HEK293 (cell line): ENCODE measurements around the gene NUP85.

Experiments
- CTCF ChIA-PET: fragments of 350-600 bp; formaldehyde crosslinking; extraction: SDS; loops from one replicate; lab custom pipeline; 2021; ENCODE audit warnings: antibody characterized with exemption; lab: Yijun Ruan, JAX
- POLR2A ChIA-PET: fragments of 300-600 bp; formaldehyde crosslinking; extraction: SDS; loops from one replicate; lab custom pipeline; 2020; ENCODE audit warnings: antibody characterized with exemption, inconsistent platforms; lab: Yijun Ruan, JAX
- H3K27ac ChIP-seq: fragments of 200-500 bp; sonication (Bioruptor generic); 2 replicates; pipeline ENCODE4 v1.5.1; 2014; ENCODE audit warnings: low read depth, low read length, control low read depth, inconsistent platforms; ENCODE audit errors: extremely low read depth
- H3K36me3 ChIP-seq, 2 experiments: fragments of 200-500 bp in 1 of 2; sonication (Bioruptor generic) in 1 of 2; 1 replicate in 1 of 2; 2 replicates in 1 of 2; pipeline ENCODE4 v1.5.1; 2014 to 2017; ENCODE audit warnings: inconsistent platforms in 2 of 2, low read length in 2 of 2; ENCODE audit not compliant: control insufficient read depth in 2 of 2, insufficient read depth in 1 of 2
- H3K4me1 ChIP-seq: fragments of 200-500 bp; sonication (Bioruptor generic); 2 replicates; pipeline ENCODE4 v1.5.1; 2014; ENCODE audit warnings: mild to moderate bottlenecking, low read length, inconsistent platforms; ENCODE audit not compliant: control insufficient read depth, insufficient read depth
- H3K4me3 ChIP-seq: 2 replicates; pipeline ENCODE4 v1.5.1; 2011; ENCODE audit warnings: low read depth, mild to moderate bottlenecking, control low read depth, low read length, moderate library complexity
- H3K9me3 ChIP-seq: fragments of 200-500 bp; sonication (Bioruptor generic); 2 replicates; pipeline ENCODE4 v1.5.1; 2014; ENCODE audit warnings: low read depth, low read length, inconsistent platforms; ENCODE audit not compliant: control insufficient read depth, insufficient read depth
- ELK4 ChIP-seq: IDR thresholded peaks from 2 replicates; pipeline ENCODE4 v1.6.1; 2011; ENCODE audit warnings: mild to moderate bottlenecking, low read depth, low read length, borderline replicate concordance
- KLF1 ChIP-seq: fragments of 450-650 bp; formaldehyde crosslinking; IDR thresholded peaks from 2 replicates; pipeline ENCODE4 v1.5.1; 2016; ENCODE audit warnings: missing biosample characterization, missing genetic modification characterization
- KLF17 ChIP-seq: fragments of 450-650 bp; formaldehyde crosslinking; IDR thresholded peaks from 2 replicates; pipeline ENCODE4 v1.5.1; 2016; ENCODE audit warnings: missing biosample characterization, missing genetic modification characterization
- PATZ1 ChIP-seq: fragments of 450-650 bp; formaldehyde crosslinking; IDR thresholded peaks from 2 replicates; pipeline ENCODE4 v1.5.1; 2016; ENCODE audit warnings: missing biosample characterization, missing genetic modification characterization
- SP2 ChIP-seq: fragments of 450-650 bp; formaldehyde crosslinking; IDR thresholded peaks from 2 replicates; pipeline ENCODE4 v1.5.1; 2016; ENCODE audit warnings: missing biosample characterization, missing genetic modification characterization
- SP7 ChIP-seq: fragments of 450-650 bp; formaldehyde crosslinking; IDR thresholded peaks from 2 replicates; pipeline ENCODE4 v1.5.1; 2016; ENCODE audit warnings: missing biosample characterization, missing genetic modification characterization
- ZBTB17 ChIP-seq: fragments of 450-650 bp; formaldehyde crosslinking; IDR thresholded peaks from 2 replicates; pipeline ENCODE4 v1.5.1; 2016; ENCODE audit warnings: missing biosample characterization, missing genetic modification characterization
- ZFHX2 ChIP-seq: fragments of 450-650 bp; formaldehyde crosslinking; conservative IDR thresholded peaks from 2 replicates; pipeline ENCODE4 v1.5.1; 2016; ENCODE audit warnings: missing biosample characterization, missing genetic modification characterization
- ZNF174 ChIP-seq: fragments of 450-650 bp; formaldehyde crosslinking; IDR thresholded peaks from 2 replicates; pipeline ENCODE4 v1.5.0; 2017; ENCODE audit warnings: missing biosample characterization, mild to moderate bottlenecking, missing genetic modification characterization
- ZNF280D ChIP-seq: fragments of 450-650 bp; formaldehyde crosslinking; IDR thresholded peaks from 2 replicates; pipeline ENCODE4 v1.5.1; 2016; ENCODE audit warnings: missing biosample characterization, missing genetic modification characterization
- ZNF335 ChIP-seq: fragments of 450-650 bp; formaldehyde crosslinking; conservative IDR thresholded peaks from 2 replicates; pipeline ENCODE4 v1.5.1; 2016; ENCODE audit warnings: missing biosample characterization, missing genetic modification characterization
- ZNF354C ChIP-seq: fragments of 450-650 bp; formaldehyde crosslinking; IDR thresholded peaks from 2 replicates; pipeline ENCODE4 v1.5.1; 2016; ENCODE audit warnings: missing biosample characterization, missing genetic modification characterization, low read depth, borderline replicate concordance
- ZNF394 ChIP-seq: fragments of 450-650 bp; formaldehyde crosslinking; IDR thresholded peaks from 2 replicates; pipeline ENCODE4 v1.5.1; 2016; ENCODE audit warnings: missing biosample characterization, missing genetic modification characterization, mild to moderate bottlenecking, moderate library complexity, borderline replicate concordance
- ZNF398 ChIP-seq: fragments of 450-650 bp; formaldehyde crosslinking; IDR thresholded peaks from 2 replicates; pipeline ENCODE4 v1.5.1; 2017; ENCODE audit warnings: missing biosample characterization, missing genetic modification characterization
- ZNF580 ChIP-seq: fragments of 450-650 bp; formaldehyde crosslinking; IDR thresholded peaks from 2 replicates; pipeline ENCODE4 v1.5.1; 2016; ENCODE audit warnings: missing biosample characterization, missing genetic modification characterization
- ZSCAN16 ChIP-seq: fragments of 450-650 bp; formaldehyde crosslinking; IDR thresholded peaks from 2 replicates; pipeline ENCODE4 v1.5.1; 2016; ENCODE audit warnings: missing biosample characterization, missing genetic modification characterization

NUP85 gene

GRCh38 chr17:75266316-75267152 is 61.1 kb downstream of the NUP85 start:
- Histone ChIP-seq H3K4me1 (peaks cover 9% of the 10 kb centered on the region; the same call in 1 of the 2 replicates), H3K27ac (no peak overlapping the region), H3K36me3 (peaks cover 29 to 52% of the 10 kb centered on the region in 2 experiments), H3K9me3 (no peaks in the 10 kb centered on the region), H3K4me3 (no peak overlapping the region)
- CTCF ChIA-PET = interaction anchor here (0.6 to 2.0 kb wide), 3 partner anchors 26 to 247 kb away, joined by 3 to 8 read pairs (median 4); no protein-coding TSS in a partner anchor
- TF ChIP-seq ZNF580 (tag by site-specific recombination) (peak; percentile 49; the same call in 1 of the 2 replicates), ZNF354C (tag by site-specific recombination) (no peak), ELK4 (no peak), ZNF280D (tag by site-specific recombination) (no peak)
- POLR2A ChIA-PET = interaction anchor here (0.6 to 5.2 kb wide), 5 partner anchors 17 to 139 kb away, joined by 3 to 26 read pairs (median 5); partner anchors contain the start of gene GRB2

GRCh38 chr17:75267153-75267410 is 61.6 kb downstream of the NUP85 start:
- CTCF ChIA-PET = interaction anchor here (1.0 to 2.0 kb wide), 2 partner anchors 27 to 143 kb away, joined by 4 to 8 read pairs; no protein-coding TSS in a partner anchor
- H3K9me3 ChIP-seq = no peaks in the 10 kb centered on the region
- no peak overlapping the region for H3K4me3 ChIP-seq
- POLR2A ChIA-PET = interaction anchor here (1.0 to 5.2 kb wide), 4 partner anchors 17 to 139 kb away, joined by 3 to 26 read pairs (median 6); partner anchors contain the start of gene GRB2
- peaks cover 9% of the 10 kb centered on the region; the same call in 1 of the 2 replicates for H3K4me1 ChIP-seq
- H3K27ac ChIP-seq = 0 out of 2 replicates have a peak overlapping the region, but pooled peaks have one; percentile 21
- H3K36me3 ChIP-seq = peaks cover 29 to 52% of the 10 kb centered on the region in 2 experiments
- TF ChIP-seq ZSCAN16 (tag by site-specific recombination) = no peak
- peak; percentile 33; the same call in 1 of the 2 replicates for TF ChIP-seq ZFHX2 (tag by site-specific recombination)
- no peak for TF ChIP-seq ZNF174 (tag by site-specific recombination)
- TF ChIP-seq ZNF335 (tag by site-specific recombination) = no peak

- POLR2A ChIA-PET = interaction anchor here (0.7 to 5.2 kb wide), 8 partner anchors 18 to 249 kb away, joined by 3 to 26 read pairs (median 5); partner anchors contain the start of genes GRB2, NUP85, SLC25A19 and TSEN54
- 0 out of 2 replicates have a peak overlapping the region, but pooled peaks have one; percentile 21 for H3K27ac ChIP-seq
- no peak overlapping the region for H3K4me3 ChIP-seq
- peaks cover 9% of the 10 kb centered on the region; the same call in 1 of the 2 replicates for H3K4me1 ChIP-seq
- H3K36me3 ChIP-seq = peaks cover 29 to 58% of the 10 kb centered on the region in 2 experiments
- H3K9me3 ChIP-seq = no peaks in the 10 kb centered on the region
- CTCF ChIA-PET = interaction anchor here (0.7 to 4.6 kb wide), 5 partner anchors 29 to 254 kb away, joined by 3 to 22 read pairs (median 3); no protein-coding TSS in a partner anchor
- TF ChIP-seq SP2 (tag by site-specific recombination) (no peak; the same call in 1 of the 2 replicates), KLF17 (tag by site-specific recombination) (no peak), ZNF398 (tag by site-specific recombination) (no peak), ZBTB17 (tag by site-specific recombination) (peak; percentile 44; the same call in 1 of the 2 replicates), KLF1 (tag by site-specific recombination) (peak; percentile 90), PATZ1 (tag by site-specific recombination) (peak; percentile 40; the same call in 1 of the 2 replicates), ZNF394 (tag by site-specific recombination) (peak; percentile 85), SP7 (tag by site-specific recombination) (0 out of 2 replicates have a peak, but pooled peaks have one; percentile 9)
Measured at GRCh38 chr17:75267411-75268232, 62.1 kb downstream of the NUP85 start.
